ENCODE data around the gene HACE1.

Gene HACE1

DNA sequence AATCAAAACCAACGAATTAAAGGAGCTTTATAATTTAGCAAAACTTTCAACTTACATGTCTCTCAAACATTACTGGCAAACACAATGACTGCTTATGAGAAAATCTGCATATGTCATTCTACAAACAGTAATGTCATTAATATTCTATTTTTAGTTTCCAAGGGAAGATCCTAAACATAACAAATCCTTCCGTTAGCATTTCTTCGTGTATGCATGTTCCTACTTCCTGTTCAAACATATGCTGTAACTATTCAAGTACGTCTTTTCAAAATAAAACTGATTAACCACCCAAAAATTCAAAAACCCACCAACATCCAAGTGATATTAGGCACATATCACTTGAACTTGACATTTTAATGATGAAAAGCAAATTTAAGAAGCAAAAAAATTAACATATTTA, 131.3 kb downstream of the HACE1 start:
- no peak for FAIRE-seq

DNA sequence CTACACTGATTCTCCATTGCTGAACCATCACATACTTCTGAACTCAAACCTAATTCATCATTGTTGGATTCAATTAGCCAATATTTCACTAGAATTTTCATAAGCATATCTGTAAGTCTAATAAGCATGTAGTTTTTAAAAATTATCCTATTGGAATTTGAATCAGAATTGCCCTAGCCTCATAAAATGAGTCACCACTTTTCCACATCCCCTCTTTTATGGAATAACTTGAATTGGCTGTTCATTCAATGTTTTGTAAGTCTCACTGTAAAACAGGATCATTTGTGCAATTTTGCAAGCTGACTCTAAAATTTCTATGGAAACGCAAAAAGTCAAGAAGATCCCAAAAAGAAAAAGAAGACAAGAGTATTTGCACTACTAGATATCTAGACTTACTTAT, 141.0 kb downstream of the HACE1 start:
- FAIRE-seq = no peak

DNA sequence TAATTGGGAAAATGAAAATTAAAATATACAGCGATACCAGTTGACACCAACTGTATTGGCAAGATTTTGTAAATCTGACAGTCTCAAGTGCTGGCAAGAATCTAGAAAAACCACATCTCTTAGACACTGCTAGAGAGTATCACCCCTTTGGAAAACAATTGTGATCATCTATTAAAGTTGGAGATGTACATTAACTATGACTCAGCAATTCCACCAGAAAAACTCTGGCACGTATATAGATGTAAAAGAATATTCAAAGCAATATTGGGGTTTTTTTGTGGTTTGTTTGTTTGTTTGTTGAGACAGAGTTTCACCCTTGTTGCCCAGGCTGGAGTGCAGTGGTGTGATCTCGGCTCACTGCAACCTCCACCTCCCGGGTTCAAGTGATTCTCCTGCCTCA, 142.9 kb downstream of the HACE1 start:
- no peak for FAIRE-seq

DNA sequence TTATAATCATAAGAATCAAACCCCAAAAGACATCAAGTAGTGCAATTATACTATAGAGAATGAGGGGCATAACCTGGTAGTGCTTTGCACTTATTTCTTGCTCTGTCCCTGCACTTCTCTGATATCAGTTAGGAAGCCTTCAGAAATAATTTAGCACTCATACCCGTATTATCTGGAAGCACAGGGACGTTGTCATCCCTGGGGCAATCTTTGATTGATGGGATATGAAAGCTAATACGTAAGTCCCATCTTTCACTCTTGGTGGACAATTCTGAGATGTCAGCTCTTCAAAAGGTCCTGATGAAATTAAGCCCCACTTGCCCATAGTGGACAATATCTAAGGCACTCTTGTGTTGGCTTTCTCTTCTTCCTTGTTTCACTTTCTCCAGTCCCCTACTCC, 144.9 kb downstream of the HACE1 start:
- no peak for FAIRE-seq

DNA sequence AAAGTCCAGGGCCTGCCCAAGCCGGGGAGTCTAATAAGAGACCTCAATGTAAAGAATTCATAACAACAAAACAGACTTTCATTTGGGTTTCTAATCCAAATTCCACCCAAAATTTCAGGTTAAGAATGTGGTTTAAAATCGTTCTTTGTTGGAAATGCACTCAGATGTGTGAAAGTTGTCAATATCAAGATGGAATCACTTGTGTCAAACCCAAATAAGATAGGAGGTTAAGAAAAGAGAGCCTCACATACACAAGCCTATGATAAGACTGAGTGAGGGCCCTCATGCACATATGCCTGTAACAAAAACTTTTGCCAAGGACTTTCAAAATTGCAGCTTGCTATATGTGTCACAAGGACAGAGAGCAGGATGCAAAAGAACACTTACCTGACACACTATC, 145.7 kb downstream of the HACE1 start:
- no peak for FAIRE-seq

DNA sequence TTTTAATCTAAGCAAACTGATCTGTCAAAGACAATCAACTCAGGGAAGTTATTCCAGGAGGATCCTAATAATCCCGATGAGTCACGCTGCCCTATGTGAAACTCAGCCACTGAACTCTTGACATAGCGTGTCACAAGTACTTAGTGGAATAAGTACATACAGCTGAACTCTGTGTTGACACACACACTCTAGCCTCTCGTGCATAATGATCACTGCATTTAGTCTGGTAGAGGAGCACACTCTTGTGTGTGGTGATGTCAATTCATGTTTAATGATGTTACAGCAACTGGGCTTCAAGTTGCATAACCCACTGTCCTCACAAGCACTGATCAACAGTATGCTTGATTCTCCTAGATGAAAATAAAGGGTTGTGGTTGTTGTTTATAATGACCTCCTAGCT, 148.3 kb downstream of the HACE1 start:
- no peak for FAIRE-seq

DNA sequence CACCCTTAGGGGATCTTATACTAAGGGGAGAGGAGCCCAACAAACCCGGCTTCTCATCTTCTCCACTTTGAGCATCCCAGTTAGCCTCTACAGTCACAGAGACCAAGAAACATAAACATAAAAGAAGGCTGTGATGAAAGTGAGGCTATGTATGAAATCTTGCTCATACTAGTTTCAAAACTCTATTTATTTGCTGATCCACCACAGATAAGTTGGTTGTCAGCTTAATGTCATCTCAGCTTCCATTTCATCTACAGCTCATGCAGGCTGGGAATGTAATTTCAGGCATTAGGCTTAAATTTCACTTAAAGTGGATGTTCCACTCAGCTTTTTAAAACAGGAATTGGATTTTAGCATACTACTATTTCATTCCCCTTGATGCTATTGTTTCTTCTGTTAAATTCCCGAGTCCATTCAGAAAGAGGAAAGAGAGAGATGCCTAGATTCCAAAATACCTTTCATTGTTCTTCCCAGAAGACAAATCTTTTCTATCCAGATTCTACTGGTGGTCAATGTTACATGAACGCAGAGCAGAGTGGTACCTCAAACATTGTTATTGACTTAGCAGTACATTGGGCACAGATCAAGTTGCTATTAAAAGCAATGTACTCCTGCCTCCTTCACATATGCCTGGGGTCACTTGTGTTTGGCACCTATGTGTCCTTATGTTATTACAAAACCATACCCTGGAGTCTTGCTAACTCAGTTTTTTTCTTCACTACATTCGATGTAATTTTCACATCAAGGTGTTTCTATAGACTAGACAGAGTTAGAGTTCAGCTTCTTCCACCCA, 149.0 kb downstream of the HACE1 start:
- FAIRE-seq = no peak

DNA sequence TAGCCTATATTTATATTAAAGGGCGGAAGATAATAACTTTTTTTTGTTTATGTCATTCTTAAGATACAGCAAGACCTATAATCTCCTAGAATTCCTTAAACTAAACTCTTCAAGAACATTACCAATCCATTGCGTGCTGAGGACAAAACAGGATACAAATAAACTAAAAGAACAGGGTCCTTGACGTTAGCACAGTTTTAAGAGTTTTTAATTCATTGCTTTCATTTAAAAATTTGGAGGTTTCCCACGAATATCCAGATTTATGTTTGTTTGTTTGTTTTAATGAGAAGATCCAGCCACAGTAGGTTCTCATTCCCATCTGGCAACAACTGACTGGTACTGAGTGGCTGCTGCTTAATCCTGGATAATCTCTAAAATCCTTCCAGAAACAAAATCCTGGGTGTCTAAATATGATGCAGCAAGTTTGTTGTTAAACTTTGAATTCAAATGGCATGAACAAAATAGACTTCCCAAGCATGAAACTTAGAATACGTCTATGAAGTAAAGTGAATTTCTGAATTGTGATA, 153.7 kb downstream of the HACE1 start:
- FAIRE-seq = no peak

DNA sequence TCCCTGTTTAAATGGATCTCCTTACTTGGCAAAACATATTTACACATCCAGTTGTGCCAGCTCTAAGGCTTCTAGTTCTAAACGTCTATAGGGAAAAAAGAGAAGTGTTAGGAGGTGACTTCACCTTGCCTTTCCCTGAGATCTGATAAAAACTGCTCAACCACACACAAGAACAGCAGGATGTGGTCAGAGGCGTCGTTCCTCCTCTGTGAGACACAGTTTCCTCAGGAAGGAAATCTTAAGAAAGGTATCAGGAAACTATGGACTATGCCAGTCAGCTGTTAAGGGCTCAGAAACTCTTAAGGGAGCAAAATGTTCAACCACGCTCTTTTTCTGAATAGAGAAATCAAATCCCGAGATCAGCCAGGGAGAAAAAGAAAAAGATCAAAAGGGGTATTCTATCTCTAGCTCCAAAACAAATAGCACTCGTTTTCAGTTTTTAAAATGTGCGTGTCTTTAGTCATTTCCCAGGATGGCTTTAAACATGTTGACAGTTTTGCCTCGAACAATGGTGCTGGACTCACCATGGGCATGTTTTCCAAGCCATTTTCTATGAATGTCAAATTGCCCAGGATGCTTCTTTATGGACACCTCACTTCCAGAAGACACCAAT, 154.5 kb downstream of the HACE1 start:
- no peak for FAIRE-seq

DNA sequence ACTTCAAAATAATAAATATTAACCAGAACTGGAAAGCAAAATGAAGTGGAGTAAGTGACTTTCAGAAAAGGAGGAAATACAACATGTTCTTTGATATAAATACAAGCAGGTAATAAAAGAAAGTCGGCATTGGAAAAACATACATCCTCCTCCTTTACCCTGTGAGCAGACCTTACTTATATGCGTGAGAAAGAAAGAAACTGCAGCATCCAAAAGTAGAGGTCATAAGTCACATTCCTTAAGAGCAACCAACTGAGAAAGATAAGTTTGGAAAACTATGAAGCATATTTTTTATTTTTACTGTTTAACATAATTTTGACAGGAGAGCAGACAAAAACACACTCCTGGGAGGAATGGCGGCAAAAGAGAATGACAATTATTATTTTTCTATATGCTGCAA, 155.5 kb downstream of the HACE1 start:
- no peak for FAIRE-seq

DNA sequence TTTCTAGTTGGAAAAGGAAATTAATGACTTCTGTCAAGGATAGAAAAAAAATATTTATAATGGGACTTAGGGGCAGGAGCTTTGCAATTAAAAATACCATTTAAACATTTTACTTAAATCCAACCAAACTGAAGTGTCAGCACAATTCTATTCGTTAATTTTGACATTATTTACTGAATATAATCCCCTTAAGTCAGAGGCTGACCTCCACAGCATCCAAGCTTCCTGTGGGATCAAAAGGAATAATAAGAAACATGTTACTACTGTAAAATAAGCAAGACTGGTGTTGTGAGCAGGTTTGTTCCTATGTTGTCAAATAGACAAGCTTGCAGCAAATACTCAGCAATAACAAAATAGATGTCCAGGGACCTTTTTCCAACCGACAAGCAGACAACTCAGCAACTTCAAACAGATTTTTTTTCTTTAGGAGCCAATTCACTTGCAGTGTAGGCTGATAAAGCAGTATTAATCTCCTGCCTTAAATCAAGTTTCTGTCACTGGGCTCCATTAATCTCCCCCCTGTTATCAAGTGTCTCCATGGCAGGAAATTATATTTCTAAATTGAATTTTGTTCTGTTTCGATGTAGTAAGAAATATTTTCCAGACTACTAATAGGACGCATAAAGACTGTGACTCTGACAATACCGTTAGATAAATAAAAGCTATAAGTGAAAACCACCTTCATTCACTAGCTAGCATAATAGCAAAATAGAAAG, 157.4 kb downstream of the HACE1 start:
- FAIRE-seq = no peak

DNA sequence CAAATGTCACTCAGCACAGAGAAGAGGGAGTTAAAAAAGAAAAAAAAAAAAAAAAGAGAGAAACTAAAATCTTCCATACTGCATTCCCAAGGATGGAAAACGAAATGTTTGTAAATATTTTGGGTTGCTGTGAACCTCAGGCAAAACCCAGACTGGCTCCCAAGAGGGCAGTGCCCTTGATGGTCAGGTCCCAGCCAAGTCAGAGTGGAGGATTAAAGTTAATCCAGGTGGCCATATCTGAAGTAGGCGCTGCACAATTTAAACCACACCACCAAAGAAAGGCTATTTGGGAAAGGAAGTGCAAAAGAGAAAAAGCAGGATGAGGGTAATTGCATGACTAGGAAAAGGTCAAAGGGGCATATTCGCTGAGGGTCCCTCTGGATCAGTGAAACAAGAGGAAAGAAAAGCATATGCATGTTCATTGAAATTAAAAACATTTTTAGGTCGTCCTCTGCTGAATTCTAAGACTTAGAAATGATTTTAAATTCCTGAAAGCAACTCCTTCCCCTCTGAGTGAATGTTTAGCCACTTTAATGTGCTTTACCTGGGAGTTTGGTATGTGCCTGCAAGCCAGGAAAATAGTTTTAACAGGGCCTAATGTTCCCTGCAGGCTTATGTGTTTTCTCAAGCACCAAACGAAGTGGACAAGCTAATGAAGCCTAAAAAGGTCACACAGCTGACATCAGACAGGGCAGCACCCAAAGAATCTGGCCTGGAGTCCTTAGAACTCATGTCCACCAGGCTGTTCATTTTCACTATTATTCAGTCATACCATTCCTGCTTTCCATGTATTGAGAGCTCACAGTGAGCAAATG, 159.1 kb downstream of the HACE1 start:
- FAIRE-seq = no peak

DNA sequence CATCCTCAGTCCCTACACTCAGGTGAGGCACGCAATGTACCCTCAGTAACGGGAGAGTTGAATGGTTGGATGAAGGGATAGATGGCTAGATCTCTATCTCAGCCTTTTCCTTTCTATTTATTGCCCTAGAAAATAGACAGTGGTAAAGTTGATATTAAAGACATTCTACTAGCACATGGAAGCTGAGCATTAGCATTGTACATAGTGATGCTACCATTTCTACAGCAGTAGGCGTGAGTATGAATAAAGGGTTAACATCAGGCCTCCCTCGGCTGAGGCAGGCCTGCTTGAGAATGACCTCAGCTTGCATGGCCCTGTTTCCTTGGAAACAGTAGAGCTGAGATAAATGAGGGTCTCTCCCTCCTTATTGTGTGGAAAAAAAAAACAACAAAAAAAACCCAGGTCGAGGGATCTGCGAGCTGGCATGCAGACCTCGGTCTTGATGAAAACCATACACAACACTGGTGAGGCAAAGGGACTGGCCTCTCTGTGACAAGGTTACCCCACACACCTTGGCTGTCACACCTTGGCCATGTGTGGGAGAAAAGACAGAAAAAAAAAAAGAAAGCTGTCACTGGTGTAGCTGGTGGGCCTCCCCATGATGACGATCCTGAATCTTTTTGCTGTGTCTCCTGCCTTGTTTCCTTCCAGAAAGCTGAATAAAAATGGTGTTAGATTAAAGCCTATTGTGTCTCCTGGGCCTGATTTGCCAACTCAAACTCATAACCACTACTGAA, 160.0 kb downstream of the HACE1 start:
- no peak for FAIRE-seq

DNA sequence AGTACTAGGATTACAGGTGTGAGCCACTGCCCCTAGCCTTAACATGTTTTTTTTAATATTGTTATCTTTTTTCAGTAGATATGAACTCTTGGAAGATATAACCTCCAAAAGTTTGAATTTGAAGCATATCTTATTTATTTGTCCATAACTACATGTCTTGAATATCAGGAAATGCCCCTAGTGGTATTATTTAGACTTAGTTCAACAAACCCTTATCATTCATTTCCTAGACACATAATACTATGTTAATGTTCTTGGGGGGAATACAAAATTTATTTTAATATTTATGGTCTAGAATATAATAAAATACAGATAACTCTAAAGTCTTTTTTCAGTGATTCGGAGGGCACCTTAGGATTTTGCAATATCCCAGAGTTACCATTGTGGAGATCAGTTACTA, 160.7 kb downstream of the HACE1 start:
- no peak for FAIRE-seq

DNA sequence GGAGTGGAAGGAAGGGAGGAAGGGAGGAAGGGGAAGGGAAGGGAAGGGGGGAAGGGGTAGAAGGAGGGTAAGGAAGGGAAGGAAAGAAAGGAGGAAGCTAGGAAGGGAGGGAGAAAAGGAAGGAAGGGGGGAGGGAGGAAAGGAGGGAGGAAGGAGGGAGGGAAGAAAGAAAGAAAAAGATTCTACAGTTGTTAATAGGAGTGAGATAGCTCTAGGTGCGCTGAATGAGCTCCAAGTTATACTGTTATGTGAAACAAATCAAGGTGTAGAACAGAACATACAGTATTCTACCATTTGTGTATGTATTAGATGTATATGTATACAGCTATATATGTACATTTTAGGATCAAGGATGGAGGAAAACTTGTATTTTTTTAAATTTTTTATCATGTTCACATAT, 167.7 kb downstream of the HACE1 start:
- no peak for FAIRE-seq

DNA sequence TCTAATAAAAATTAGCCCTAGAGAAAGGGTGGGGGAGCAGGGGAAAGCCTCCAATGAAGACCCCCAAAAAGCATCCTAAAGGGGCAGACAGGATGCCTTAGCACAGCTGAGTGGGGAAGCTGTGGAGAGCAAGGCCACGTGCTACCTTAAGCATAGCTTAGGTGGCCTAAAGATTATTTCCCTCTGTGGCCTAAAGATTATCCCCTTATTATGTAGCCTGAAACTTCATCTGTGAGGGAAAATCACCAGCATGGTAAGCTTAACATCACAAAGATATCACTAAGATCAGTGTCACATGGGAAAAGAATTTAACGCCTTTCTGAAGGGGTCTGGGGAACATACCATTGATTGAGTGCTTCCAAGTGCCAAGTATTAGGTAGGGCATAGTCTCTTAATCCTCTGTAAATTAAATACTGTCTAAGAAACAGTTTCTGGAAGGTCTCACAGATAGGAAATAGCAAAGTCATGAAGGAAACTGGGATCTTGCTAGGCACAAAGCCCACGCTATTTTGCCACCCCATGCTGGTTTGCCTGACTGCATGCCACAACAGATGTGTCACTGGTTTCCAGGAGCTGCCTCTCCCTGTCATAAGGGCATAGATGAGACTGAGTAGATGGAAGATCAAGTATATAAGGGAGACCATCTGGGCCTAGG, 170.0 kb downstream of the HACE1 start:
- FAIRE-seq = no peak

DNA sequence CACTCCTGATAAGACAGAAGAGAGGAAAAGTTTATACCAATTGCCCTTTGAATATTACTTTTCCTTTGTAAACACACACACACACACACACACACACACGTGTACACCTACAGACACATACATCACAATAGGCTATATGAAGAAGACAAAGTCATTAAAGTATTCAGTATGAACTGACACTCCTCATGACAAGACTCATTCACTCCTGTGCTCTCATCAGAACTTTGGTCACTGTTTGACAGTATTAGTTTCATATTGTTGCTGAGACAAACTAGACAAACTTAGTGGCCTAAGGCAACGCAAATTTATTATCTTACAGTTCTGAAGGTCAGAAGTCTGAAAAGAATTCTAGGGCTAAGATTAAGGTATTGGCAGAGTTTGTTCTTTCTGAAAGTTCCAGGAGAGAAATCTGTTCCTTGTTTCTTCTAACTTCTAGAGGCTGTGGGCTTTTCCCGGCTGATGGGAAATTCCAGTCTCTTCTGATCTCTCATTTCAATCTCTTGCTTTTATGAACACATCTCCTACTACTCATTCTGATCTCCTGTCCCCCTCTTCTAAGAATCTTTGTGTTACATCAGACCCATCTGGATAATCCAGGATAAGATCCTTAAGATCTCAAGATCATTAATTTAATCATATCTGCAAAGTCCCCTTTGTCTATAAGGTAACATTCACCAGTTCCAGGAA, 171.3 kb downstream of the HACE1 start:
- FAIRE-seq = no peak

DNA sequence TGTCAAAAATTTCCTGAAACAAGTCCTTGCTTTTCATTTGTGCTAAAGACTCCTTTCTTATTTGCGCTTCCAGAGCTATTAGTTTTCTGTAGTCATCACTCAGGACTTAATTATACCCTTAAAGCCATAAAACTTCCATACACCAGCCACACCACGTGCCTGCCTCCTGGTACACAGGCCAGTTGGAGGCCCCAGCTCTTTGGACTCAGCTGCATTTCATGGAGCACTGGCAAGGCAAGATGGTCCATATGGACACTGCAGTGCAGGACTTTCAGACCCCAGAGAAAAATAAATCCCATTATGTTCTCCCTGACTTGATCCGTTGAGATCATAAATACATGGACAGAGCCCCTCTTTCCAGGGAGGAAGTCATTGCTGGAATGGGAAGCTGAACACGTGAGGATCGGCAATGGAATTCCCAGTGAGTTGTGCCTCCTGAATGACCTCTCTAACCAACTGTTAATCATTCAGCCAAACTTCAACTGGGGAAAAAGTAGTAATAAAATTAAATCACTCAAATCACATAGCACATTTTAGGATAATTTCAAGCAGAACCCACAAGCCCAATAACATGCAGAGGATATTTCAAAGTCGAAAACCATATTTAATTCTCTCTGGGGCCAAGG, 173.1 kb downstream of the HACE1 start:
- FAIRE-seq = no peak

DNA sequence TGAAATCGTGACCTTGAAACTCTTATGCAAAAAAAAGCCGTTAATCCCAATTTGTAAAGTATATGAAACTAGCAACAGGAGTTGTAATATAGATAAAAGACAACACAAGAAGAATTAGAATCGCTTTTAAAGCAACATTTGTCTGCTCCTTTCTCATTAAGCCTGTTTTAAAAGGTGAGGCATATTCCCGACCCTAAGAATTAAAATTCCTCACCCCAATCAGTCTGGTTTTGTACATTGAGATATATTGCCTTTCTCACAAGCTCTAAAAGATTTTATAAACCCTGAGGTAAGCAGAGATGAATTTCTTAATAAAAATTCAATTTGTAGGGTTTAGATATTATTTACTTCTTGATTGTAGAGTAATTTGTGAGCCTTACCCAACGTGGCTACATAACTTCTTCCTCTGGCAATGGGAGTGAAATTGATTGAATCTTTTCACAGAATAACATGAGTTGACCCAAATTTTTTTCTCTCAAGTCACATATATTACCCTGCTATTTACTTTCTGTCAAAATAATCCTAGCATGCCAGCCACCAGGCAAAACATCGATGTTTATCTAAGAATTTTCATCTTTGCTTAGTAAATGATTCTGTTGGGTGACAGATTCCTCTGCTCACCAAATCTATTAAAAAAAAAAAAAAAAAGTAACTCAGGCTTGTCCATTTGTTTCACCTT, 173.7 kb downstream of the HACE1 start:
- no peak for FAIRE-seq

DNA sequence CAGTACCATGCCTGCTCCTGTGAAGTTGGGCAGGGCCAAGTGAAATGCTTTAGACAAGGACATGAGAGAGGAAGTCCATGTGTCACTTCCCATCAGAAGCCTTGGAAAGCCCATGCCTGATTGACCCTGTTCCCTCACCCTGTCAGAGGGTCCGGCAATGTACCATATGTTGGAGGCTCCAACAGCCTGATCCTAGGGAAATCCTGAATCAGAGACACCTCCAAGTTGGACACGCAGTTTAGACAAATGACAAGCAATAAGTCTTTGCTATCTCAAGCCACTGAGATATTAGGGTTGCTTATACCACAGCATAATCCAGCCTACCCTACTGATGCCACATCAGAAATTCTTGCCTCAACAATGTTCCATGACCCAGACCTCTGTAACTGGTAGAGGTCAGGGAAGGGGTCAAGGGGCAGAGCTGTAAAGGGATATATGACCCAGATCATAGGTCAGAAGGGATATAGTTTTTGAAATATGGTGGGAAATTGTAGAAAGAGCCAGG, 174.8 kb downstream of the HACE1 start:
- no peak for FAIRE-seq

All from endometrium (tissue), 2 donors.